Activated T-cell treated with anti-CD3 and anti-CD28 coated beads for 48 hours (primary cell): Measurements from ENCODE around the gene MRPL41.
"Not testable (repeated sequence)": the region's sequence is repeated elsewhere in the genome, so short reads cannot be mapped to it uniquely, and the experiment has no call there.

ENCODE experiments used
- DNase-seq: peaks from one replicate; pipeline ENCODE4 v3.0.0-alpha.2; 2020; ENCODE audit warnings: low read depth

The MRPL41 gene

GRCh38 chr9:137551264-137552021, at the start of gene MRPL41:
MRPL41 (plus strand) TSS chr9:137551879; CDS start chr9:137552082, 203 bp downstream.
- DNase-seq: peak; percentile 92

GRCh38 chr9:137502008-137502911, 49.4 kb upstream of the MRPL41 start:
- DNase-seq: no peak

GRCh38 chr9:137504432-137504777, 47.3 kb upstream of the MRPL41 start:
- no peak for DNase-seq

GRCh38 chr9:137505421-137506140, 46.1 kb upstream of the MRPL41 start:
- no peak for DNase-seq

- no peak for DNase-seq
Measured at GRCh38 chr9:137506274-137506673, 45.4 kb upstream of the MRPL41 start.

GRCh38 chr9:137506702-137507171, 44.9 kb upstream of the MRPL41 start:
- no peak for DNase-seq

GRCh38 chr9:137509198-137509597, 42.5 kb upstream of the MRPL41 start:
- no peak for DNase-seq

GRCh38 chr9:137511126-137511525, 40.6 kb upstream of the MRPL41 start:
- not testable (repeated sequence) for DNase-seq

- no peak for DNase-seq
Measured at GRCh38 chr9:137511758-137512463, 39.8 kb upstream of the MRPL41 start.

GRCh38 chr9:137513136-137513535, 38.5 kb upstream of the MRPL41 start:
- DNase-seq: not testable (repeated sequence)

GRCh38 chr9:137513801-137514570, 37.7 kb upstream of the MRPL41 start:
- not testable (repeated sequence) for DNase-seq

- DNase-seq: no peak
Measured at GRCh38 chr9:137514691-137515337, 36.9 kb upstream of the MRPL41 start.

GRCh38 chr9:137515338-137515724, 36.3 kb upstream of the MRPL41 start:
- no peak for DNase-seq

- DNase-seq: no peak
Measured at GRCh38 chr9:137516144-137516917, 35.3 kb upstream of the MRPL41 start.

GRCh38 chr9:137518661-137519459, 32.8 kb upstream of the MRPL41 start:
- DNase-seq: not testable (repeated sequence)

- DNase-seq: no peak
Measured at GRCh38 chr9:137519553-137519952, 32.1 kb upstream of the MRPL41 start.

- no peak for DNase-seq
Measured at GRCh38 chr9:137520614-137521404, 30.9 kb upstream of the MRPL41 start.
